Fibroblast of villous mesenchyme (primary cell): ENCODE results near the gene RRM1. TPM values are rescaled to one million over a fixed set of nuclear protein-coding genes. Genes with fewer than 3 reads are reported as not detected.

ENCODE experiments used
- DNase-seq: peaks from one replicate; pipeline ENCODE4 v3.0.0-alpha.2; 2010; ENCODE audit warnings: low read depth
- H3K4me3 ChIP-seq: 2 replicates; pipeline ENCODE4 v1.5.1; 2011; ENCODE audit warnings: low read depth, mild to moderate bottlenecking, low read length
- CTCF ChIP-seq: IDR thresholded peaks from 2 replicates; pipeline ENCODE4 v1.5.1; 2012; ENCODE audit warnings: low read depth, mild to moderate bottlenecking, low read length; ENCODE audit not compliant: insufficient read depth
- total RNA-seq: library from RNA; depleted of rRNA; stranded (reverse); fragments of >200 nt; gene quantifications from 2 replicates; pipeline ENCODE4 v1.2.3, GENCODE V29; 2012

Gene RRM1
- total RNA-seq, 1 donor: 128 TPM

- peak; percentile 36 for DNase-seq
- peak; percentile 30 for TF ChIP-seq CTCF
- no peak overlapping the region for H3K4me3 ChIP-seq
These were observed 7.0 kb upstream of the RRM1 start for GRCh38 chr11:4087551-4087950.

GRCh38 chr11:4090258-4090657 lies 4.3 kb upstream of the RRM1 start:
- no peak for DNase-seq
- TF ChIP-seq CTCF: no peak
- H3K4me3 ChIP-seq: no peak overlapping the region

- no peak for TF ChIP-seq CTCF
These were observed 2.6 kb upstream of the RRM1 start for GRCh38 chr11:4092026-4092425.

DNA sequence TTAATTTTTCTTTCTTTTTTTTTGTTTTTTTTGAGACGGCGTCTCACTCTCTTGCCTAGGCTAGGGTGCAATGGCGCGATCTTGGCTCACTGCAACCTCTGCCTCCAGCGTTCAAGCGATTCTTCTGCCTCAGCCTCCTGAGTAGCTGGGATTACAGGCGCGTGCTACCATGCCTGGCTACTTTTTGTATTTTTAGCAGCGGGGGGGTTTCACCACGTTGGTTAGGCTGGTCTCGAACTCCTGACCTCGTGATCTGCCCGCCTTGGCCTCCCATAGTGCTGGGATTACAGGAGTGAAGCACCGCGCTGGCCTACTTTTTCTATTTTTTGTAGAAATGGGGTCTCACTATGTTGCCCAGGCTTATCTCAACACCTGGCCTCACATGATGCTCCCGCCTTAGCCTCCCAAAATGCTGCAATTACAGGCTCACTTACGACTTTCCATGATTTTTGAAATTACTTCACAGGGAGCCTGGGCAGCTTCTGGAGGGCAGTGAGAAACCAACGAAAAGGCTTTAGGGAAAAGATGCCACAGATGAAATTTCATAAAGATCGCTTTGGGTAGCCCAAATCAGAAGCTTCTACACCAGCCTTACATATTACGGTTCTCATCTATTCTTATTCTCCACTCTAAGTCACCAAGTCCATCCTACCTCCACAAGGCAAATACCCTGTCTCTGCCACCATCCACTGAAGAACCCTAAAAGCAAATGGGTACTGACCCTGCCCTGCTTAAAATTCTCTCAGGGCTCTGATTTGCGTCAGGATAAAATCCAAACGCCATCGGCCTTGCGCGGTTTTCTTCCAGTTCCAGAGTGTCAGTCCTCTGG lies 866 bp upstream of the RRM1 start:
- DNase-seq: no peak
- H3K4me3 ChIP-seq: peak overlapping the region; percentile 92
- TF ChIP-seq CTCF: no peak

More at GRCh38 chr11:4092026-4092425, 2.6 kb upstream of the RRM1 start:
- H3K4me3 ChIP-seq: no peak overlapping the region
- DNase-seq: no peak

DNA sequence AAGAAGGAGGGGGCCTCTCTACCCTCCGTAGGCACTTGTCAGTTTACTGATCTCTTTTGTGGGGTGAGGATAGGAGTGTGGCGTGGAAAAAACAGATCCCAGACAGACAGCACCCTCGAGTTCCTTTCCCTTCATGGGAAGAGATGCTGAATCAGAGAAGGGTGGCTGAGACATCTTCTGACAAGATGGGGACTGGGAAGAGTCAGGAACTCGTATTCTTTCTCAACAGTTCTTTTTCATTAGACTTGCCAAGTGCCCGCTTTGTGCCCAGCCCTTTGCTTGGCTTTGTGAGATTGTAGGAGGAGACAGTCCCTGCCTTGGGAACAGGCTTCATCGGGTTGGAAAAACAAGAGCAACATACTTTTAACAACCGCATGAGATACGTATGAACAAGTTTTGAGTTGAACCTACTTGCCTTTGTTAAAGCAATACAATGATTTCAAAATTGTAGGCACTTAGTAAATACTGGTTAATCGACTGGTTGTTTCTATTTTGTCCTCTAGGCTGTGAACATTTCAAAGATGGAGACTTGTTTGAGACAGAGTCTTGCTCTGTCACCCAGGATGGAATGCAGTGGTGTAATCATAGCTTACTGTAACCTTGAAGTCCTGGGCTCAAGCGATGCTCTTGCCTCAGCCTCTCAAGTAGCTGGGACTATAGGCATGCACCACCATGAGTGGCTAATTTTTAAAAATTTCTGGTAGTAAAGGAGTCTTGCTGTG lies 1.1 kb downstream of the RRM1 start:
- peak overlapping the region; percentile 92 for H3K4me3 ChIP-seq
- peak; percentile 69 for DNase-seq
- no peak for TF ChIP-seq CTCF

DNA sequence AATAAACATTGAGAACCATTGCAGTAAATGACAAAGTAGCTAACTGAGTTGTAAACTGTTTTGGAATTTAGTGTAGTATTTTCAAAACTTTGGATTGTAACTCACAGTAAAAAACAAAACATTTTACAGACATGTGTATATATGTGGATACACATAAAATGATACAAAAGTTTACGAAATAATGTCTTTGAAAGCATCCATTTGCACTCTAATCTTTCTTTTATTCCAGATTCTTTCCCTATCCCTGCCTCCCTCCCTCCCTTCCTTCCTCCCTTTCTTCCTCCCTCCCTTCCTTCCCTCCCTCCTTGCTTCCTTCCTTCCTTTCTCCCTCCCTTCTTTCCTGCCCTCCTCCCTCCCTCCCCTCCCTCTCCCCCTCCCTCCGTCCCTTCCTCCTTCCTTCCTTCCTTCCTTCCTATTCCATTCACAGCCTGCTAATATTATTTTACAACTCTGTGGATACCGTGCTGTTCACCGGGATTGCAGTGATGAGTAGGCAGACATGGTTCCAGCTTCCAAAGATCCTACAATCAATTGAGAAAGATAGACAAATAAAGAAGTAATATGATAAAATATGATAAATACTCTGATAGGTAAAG lies 3.5 kb downstream of the RRM1 start:
- DNase-seq: peak; percentile 19
- no peak overlapping the region for H3K4me3 ChIP-seq
- no peak for TF ChIP-seq CTCF
